Esophagus squamous epithelium (tissue), 4 donors: ENCODE measurements around the gene KIF17.

ENCODE experiments used
- POLR2A ChIP-seq, 4 donors: fragments of 450-650 bp; IDR thresholded peaks; one replicate each; pipeline ENCODE4 v1.6.1; 2017; ENCODE audit warnings: antibody characterized with exemption in 4 of 4, mild to moderate bottlenecking in 4 of 4, moderate library complexity in 3 of 4
- TF ChIP-seq, protein P1 (sequence below), 6 experiments: fragments of 450-650 bp in 4 of 6; fragments of 200-600 bp in 2 of 6; sonication (generic) in 2 of 6; IDR thresholded peaks; one replicate each; pipeline ENCODE4 v1.5.1; 2016 to 2019; ENCODE audit warnings: antibody characterized with exemption in 6 of 6, mild to moderate bottlenecking in 4 of 6, moderate library complexity in 4 of 6

DNA sequence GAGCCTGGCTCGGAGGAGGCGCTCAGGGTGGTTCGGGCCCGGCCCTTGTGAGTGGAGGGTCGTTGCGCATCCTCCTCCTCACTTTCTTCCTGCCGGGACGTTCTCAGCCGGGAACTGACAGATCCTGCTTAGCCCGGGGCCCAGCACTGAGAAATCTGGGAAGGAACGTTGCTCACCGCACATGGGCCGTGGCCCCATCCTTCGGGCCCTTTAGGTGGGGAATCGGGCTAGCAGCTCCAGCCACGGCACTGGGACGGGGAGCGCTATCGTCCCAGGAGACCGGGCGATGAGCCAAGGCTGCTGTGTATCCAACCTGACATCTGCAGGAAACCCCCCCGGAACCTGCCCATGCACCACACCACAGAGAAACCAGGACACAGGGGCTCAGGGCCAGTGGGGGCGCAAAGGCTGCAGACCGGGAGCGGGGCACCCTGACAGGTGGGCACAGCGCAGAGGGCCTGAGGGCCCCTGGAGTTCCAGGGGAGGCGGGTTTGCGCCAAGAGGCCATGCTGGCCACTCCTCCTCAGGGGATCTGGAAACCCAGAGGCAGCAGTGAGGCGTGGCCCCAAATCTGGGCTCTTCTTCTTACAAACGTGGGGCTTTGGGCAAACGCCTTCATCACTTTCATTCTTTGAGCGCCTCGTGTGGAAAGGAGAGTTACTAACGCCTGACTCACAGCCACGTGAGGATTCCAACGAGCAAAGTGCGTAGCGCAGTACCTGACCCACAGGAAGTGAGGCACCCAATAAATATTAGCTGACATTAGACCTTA lies 15.0 kb upstream of the KIF17 start, which contains the start of gene SH2D5:
- TF ChIP-seq, protein P1, sequence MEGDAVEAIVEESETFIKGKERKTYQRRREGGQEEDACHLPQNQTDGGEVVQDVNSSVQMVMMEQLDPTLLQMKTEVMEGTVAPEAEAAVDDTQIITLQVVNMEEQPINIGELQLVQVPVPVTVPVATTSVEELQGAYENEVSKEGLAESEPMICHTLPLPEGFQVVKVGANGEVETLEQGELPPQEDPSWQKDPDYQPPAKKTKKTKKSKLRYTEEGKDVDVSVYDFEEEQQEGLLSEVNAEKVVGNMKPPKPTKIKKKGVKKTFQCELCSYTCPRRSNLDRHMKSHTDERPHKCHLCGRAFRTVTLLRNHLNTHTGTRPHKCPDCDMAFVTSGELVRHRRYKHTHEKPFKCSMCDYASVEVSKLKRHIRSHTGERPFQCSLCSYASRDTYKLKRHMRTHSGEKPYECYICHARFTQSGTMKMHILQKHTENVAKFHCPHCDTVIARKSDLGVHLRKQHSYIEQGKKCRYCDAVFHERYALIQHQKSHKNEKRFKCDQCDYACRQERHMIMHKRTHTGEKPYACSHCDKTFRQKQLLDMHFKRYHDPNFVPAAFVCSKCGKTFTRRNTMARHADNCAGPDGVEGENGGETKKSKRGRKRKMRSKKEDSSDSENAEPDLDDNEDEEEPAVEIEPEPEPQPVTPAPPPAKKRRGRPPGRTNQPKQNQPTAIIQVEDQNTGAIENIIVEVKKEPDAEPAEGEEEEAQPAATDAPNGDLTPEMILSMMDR (IDR thresholded peaks at IDR 0.05) = peak in 4 of 6 experiments; percentile 8 to 31 (median 19)
- TF ChIP-seq POLR2A (IDR thresholded peaks at IDR 0.05) = no peak
